DOHH2 (cell line): Measurements from ENCODE around the gene ZNF134.

ENCODE experiments used
- CTCF ChIP-seq: fragments of 200-600 bp; sonication (generic); IDR thresholded peaks from one replicate; pipeline ENCODE4 v1.5.1; 2014; ENCODE audit warnings: antibody characterized with exemption, mild to moderate bottlenecking, low read depth, low read length; ENCODE audit not compliant: poor library complexity, severe bottlenecking
- EZH2phosphoT487 ChIP-seq: fragments of 200-600 bp; sonication (generic); IDR thresholded peaks from 2 replicates; pipeline ENCODE4 v1.6.1; 2017; ENCODE audit warnings: borderline replicate concordance, mild to moderate bottlenecking, antibody characterized with exemption, low read length, moderate library complexity, mixed read lengths

GRCh38 chr19:57641715-57642234 is 27.7 kb downstream of the ZNF134 start:
- TF ChIP-seq CTCF = no peak
- TF ChIP-seq EZH2phosphoT487 = no peak
